ENCODE data around the gene RGS6. TPM values are rescaled to one million over a fixed set of nuclear protein-coding genes. Genes with fewer than 3 reads are reported as not detected.

RGS6 gene
- total RNA-seq, 4 donors from 2014 or later: 0.46 to 3.7 (median 1.6) TPM

DNA sequence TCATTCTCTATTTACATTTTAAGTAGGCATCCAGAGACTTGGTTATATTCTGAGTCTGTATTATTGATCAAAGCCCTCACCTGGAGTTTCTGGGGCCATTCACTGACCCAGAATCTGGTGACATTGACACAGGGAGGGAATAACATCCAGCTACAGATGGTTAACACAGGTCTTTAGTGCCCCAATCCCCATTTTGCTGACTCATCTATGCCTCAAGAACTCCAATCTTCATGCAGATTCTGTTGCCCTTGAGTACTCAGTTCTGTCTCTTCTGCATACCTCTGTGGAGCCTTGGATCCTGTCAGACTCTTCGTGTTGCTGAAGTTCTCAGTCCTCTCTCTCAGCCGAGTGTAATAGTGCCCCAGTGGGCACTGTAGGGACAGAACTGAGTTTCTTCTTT lies 208.9 kb downstream of the RGS6 start:
- DNase-seq: no peak
- no peaks in the 10 kb centered on the region for H3K9me3 ChIP-seq
- no peaks in the 10 kb centered on the region for H3K4me1 ChIP-seq
- H3K36me3 ChIP-seq: no peaks in the 10 kb centered on the region
- no peak overlapping the region for H3K4me3 ChIP-seq
- no peaks in the 10 kb centered on the region for H3K27me3 ChIP-seq
- in situ Hi-C loops (cut with MboI; ENCODE audit: low sequenced_read_pairs in 4 of 4): no loop called here
- no peak for ATAC-seq
- intact Hi-C loops (cut with DNase I; ENCODE audit: low total_unique reads): no loop called here
- TF ChIP-seq POLR2A (IDR thresholded peaks at IDR 0.05) (no peak), CTCF (IDR thresholded peaks at IDR 0.05 in 4 of 5, conservative IDR thresholded peaks at IDR 0.05 in 1 of 5) (no peak)
- H3K27ac ChIP-seq: no peak overlapping the region

- TF ChIP-seq POLR2A (IDR thresholded peaks at IDR 0.05): no peak
- TF ChIP-seq CTCF (IDR thresholded peaks at IDR 0.05 in 4 of 5, conservative IDR thresholded peaks at IDR 0.05 in 1 of 5): no peak
- Histone ChIP-seq H3K9me3 (no peaks in the 10 kb centered on the region), H3K36me3 (no peaks in the 10 kb centered on the region), H3K27me3 (no peaks in the 10 kb centered on the region), H3K4me1 (no peaks in the 10 kb centered on the region), H3K27ac (no peak overlapping the region), H3K4me3 (no peak overlapping the region)
- in situ Hi-C loops (cut with MboI; ENCODE audit: low sequenced_read_pairs in 4 of 4) (no loop called here), intact Hi-C loops (cut with DNase I; ENCODE audit: low total_unique reads) (no loop called here)
- ATAC-seq (no peak), DNase-seq (no peak)
These were observed 210.1 kb downstream of the RGS6 start for GRCh38 chr14:72142328-72142727.

DNA sequence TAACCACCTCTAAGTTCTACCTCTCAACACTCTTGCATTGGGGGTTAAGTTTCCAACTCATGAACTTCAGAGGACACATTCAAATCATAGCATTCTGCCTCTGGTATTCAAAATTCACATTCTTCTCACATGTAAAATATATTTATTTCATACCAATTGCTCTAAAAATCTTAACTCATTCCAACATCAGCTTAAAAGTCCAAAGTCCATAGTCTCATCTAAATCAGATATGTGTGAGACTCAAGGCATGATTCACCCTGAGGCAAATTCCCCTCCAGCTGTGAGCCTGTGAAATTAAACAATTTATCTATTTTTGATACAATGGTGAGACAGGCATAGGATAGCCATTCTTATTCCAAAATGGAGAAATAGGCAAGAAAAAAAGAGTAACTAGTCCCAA lies 214.0 kb downstream of the RGS6 start:
- Histone ChIP-seq H3K9me3 (no peaks in the 10 kb centered on the region), H3K27me3 (no peaks in the 10 kb centered on the region), H3K27ac (no peak overlapping the region), H3K4me1 (no peaks in the 10 kb centered on the region), H3K4me3 (no peak overlapping the region), H3K36me3 (no peaks in the 10 kb centered on the region)
- intact Hi-C loops (cut with DNase I; ENCODE audit: low total_unique reads): no loop called here
- no peak for ATAC-seq
- no peak for DNase-seq
- in situ Hi-C loops (cut with MboI; ENCODE audit: low sequenced_read_pairs in 4 of 4): no loop called here
- TF ChIP-seq POLR2A (IDR thresholded peaks at IDR 0.05) (no peak), CTCF (IDR thresholded peaks at IDR 0.05 in 4 of 5, conservative IDR thresholded peaks at IDR 0.05 in 1 of 5) (no peak)

DNA sequence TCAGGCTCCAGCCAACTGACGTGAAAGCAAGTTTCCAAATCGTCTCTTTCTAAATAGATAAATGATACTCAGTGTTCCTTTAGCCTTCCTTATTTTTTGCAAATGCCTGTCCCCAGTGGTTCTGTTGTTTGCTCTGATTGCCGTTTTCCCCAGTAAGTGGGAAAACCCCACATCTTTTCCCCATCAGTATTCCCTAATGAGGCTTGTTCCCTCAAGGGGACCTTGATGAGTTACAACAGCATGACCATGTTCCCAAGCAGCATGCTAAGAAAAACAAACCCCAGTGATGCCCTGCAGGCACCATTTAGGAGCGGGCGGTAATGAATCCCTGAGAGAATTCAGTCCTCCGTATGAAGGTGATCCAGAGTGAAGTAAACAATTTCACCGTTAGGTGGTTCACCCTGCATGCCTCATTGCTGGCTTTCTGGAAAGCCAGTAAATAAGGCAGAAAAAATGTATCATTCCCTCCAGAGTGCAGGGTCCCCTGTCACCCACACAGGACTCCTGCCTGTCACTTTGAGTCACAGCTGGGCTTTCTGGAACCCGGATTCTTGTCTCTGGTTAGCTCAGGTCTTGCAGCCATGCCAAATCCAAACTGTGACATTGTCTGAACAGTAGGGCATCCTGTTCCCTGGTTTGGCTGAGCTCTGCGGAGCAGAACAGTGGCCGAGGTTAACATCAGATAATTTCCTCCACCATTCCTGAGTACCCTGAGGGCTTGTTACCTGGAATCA lies 222.6 kb downstream of the RGS6 start:
- TF ChIP-seq CTCF (IDR thresholded peaks at IDR 0.05 in 4 of 5, conservative IDR thresholded peaks at IDR 0.05 in 1 of 5): peak in 1 of 5 experiments; percentile 16
- peak in 1 of 2 donors; percentile 10 for TF ChIP-seq POLR2A (IDR thresholded peaks at IDR 0.05)
- Histone ChIP-seq H3K27me3 (no peaks in the 10 kb centered on the region), H3K4me3 (no peak overlapping the region), H3K36me3 (no peaks in the 10 kb centered on the region), H3K9me3 (no peaks in the 10 kb centered on the region), H3K4me1 (peaks cover 0 to 4% of the 10 kb centered on the region in 2 donors), H3K27ac (peak overlapping the region; percentile 27 to 71 (median 61))
- peak; percentile 29 to 49 for DNase-seq
- in situ Hi-C loops (cut with MboI; ENCODE audit: low sequenced_read_pairs in 4 of 4): no loop called here
- intact Hi-C loops (cut with DNase I; ENCODE audit: low total_unique reads): no loop called here
- peak; percentile 85 to 86 for ATAC-seq

Data from gastrocnemius medialis (tissue), 4 donors.